ENCODE results near the gene BTBD6.
"Not testable (repeated sequence)": the region's sequence is repeated elsewhere in the genome, so short reads cannot be mapped to it uniquely, and the experiment has no call there.

- TF ChIP-seq MYC (IDR thresholded peaks at IDR 0.05; ENCODE audit: low read depth, low read length); POLR2A (IDR thresholded peaks at IDR 0.05; ENCODE audit: extremely low read depth, insufficient read length): not testable (repeated sequence)
- TF ChIP-seq, protein P1, sequence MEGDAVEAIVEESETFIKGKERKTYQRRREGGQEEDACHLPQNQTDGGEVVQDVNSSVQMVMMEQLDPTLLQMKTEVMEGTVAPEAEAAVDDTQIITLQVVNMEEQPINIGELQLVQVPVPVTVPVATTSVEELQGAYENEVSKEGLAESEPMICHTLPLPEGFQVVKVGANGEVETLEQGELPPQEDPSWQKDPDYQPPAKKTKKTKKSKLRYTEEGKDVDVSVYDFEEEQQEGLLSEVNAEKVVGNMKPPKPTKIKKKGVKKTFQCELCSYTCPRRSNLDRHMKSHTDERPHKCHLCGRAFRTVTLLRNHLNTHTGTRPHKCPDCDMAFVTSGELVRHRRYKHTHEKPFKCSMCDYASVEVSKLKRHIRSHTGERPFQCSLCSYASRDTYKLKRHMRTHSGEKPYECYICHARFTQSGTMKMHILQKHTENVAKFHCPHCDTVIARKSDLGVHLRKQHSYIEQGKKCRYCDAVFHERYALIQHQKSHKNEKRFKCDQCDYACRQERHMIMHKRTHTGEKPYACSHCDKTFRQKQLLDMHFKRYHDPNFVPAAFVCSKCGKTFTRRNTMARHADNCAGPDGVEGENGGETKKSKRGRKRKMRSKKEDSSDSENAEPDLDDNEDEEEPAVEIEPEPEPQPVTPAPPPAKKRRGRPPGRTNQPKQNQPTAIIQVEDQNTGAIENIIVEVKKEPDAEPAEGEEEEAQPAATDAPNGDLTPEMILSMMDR (IDR thresholded peaks at IDR 0.05; ENCODE audit: low read depth, low read length), result not testable (repeated sequence)
Measured at GRCh38 chr14:105288936-105289335, 40.6 kb downstream of the BTBD6 start.

Data from NB4 (cell line).